H1 (cell line): ENCODE results near the gene PLA2R1.

Experiments used
- CTCF ChIP-seq, 3 experiments: IDR thresholded peaks; 1 replicate in 2 of 3; 2 replicates in 1 of 3; pipeline versions ENCODE4 v1.5.1 to v1.6.1; 2011; ENCODE audit warnings: low read length in 3 of 3, mild to moderate bottlenecking in 3 of 3, inconsistent platforms in 2 of 3, low read depth in 1 of 3, moderate library complexity in 1 of 3; ENCODE audit not compliant: insufficient read depth in 1 of 3; ENCODE audit errors: control extremely low read depth in 1 of 3
- EZH2 ChIP-seq: fragments of 200-600 bp; sonication (generic); IDR thresholded peaks from 2 replicates; pipeline ENCODE4 v1.7.1; 2012; ENCODE audit warnings: low read depth, mild to moderate bottlenecking, moderate library complexity, low read length, inconsistent platforms; ENCODE audit not compliant: severe bottlenecking
- SAP30 ChIP-seq: fragments of 300-600 bp; sonication (generic); IDR thresholded peaks from 2 replicates; pipeline ENCODE4 v1.7.1; 2012; ENCODE audit warnings: low read length, moderate library complexity, mild to moderate bottlenecking, inconsistent platforms; ENCODE audit not compliant: insufficient read depth, insufficient replicate concordance
- SIN3A ChIP-seq, 2 experiments: IDR thresholded peaks in 1 of 2; conservative IDR thresholded peaks in 1 of 2; 2 replicates each; pipeline ENCODE4 v1.6.1; 2011 to 2012; ENCODE audit warnings: low read length in 2 of 2, improper control_type of control experiment in 1 of 2, low read depth in 1 of 2, mild to moderate bottlenecking in 1 of 2
- TCF12 ChIP-seq: IDR thresholded peaks from 2 replicates; pipeline ENCODE4 v1.6.1; 2011; ENCODE audit warnings: low read depth, mild to moderate bottlenecking, low read length

DNA sequence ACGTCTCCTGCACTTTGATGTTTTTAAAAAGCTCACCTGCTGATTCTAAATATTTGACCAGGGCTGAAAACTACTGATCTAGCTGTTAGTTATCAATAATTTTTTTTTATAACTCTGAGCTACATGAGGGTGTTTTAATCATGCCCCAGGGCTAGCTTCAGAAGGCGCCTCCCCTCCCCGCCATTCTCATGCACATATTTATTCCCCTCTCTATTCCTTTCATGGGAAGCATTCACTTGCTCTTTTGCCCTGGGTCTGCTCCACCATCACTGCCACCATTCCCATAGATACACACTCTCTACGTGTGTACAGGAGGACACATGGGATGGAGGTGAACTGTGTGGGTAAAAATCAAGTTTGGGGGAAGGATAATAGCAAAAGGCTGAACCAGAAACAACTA, 101.0 kb downstream of the PLA2R1 start:
- TF ChIP-seq TCF12 (no peak), CTCF (IDR thresholded peaks at IDR 0.05; ENCODE audit: control extremely low read depth in 1 of 3, insufficient read depth in 1 of 3, low read depth in 1 of 3, low read length in 3 of 3) (no peak), EZH2 (no peak), SIN3A (conservative IDR thresholded peaks at IDR 0.05 in 1 of 2, IDR thresholded peaks at IDR 0.05 in 1 of 2; ENCODE audit: low read depth in 1 of 2, low read length in 2 of 2) (no peak), SAP30 (no peak)
